HL-60 (cell line): ENCODE measurements around the gene CDCA4.

Experiments used
- GABPA ChIP-seq: IDR thresholded peaks from 2 replicates; pipeline ENCODE4 v1.6.1; 2012; ENCODE audit warnings: low read depth
- TF ChIP-seq, protein P1 (sequence below): IDR thresholded peaks from one replicate; pipeline ENCODE4 v1.5.1; 2011; ENCODE audit warnings: low read length, control low read depth, inconsistent platforms; ENCODE audit not compliant: insufficient read depth

DNA sequence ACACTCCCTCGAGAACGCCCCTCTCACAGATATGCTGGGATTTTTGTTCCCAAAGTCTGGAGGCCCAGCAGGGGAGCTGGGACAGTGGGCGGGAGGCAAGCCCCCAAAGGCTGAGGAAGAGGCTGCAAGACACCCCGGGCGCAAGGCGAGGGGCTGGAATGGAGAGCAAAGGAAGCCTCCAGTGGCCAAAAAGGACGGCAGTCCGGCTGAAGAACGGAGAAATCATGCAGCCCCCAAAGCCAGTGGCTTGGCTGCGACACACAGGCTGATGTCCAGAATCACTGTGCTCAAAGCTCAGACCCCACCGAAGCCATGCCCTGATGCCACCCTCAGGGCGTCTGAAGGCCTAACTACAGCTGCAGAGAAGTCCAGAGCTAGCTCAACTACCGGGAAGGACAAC is 24.4 kb downstream of the CDCA4 start:
- TF ChIP-seq, protein P1, sequence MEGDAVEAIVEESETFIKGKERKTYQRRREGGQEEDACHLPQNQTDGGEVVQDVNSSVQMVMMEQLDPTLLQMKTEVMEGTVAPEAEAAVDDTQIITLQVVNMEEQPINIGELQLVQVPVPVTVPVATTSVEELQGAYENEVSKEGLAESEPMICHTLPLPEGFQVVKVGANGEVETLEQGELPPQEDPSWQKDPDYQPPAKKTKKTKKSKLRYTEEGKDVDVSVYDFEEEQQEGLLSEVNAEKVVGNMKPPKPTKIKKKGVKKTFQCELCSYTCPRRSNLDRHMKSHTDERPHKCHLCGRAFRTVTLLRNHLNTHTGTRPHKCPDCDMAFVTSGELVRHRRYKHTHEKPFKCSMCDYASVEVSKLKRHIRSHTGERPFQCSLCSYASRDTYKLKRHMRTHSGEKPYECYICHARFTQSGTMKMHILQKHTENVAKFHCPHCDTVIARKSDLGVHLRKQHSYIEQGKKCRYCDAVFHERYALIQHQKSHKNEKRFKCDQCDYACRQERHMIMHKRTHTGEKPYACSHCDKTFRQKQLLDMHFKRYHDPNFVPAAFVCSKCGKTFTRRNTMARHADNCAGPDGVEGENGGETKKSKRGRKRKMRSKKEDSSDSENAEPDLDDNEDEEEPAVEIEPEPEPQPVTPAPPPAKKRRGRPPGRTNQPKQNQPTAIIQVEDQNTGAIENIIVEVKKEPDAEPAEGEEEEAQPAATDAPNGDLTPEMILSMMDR, result no peak
- no peak for TF ChIP-seq GABPA
